HepG2 (cell line): ENCODE data around the gene ANKS1B.

Experiments used
- CREB1 ChIP-seq, 2 experiments: fragments of 450-650 bp in 1 of 2; IDR thresholded peaks; 2 replicates each; pipeline ENCODE4 v1.6.1; 2016 to 2017; ENCODE audit warnings: control low read depth in 1 of 2, mild to moderate bottlenecking in 1 of 2, missing compliant biosample characterization in 1 of 2, missing genetic modification characterization in 1 of 2
- FOXM1 ChIP-seq: sonication (generic); formaldehyde crosslinking; IDR thresholded peaks from 2 replicates; pipeline ENCODE4 v1.5.0; 2020; ENCODE audit warnings: missing genetic modification reagents
- HNRNPUL1 ChIP-seq: fragments of 200-400 bp; formaldehyde crosslinking; IDR thresholded peaks from 2 replicates; pipeline ENCODE4 v1.6.1; 2017; ENCODE audit warnings: low read depth, mild to moderate bottlenecking, low read length, moderate library complexity
- TCF12 ChIP-seq, 2 experiments: fragments of 450-650 bp in 1 of 2; sonication (generic) in 1 of 2; formaldehyde crosslinking in 1 of 2; IDR thresholded peaks; 2 replicates each; pipeline versions ENCODE4 v1.6.1 to v1.8.0; 2017 to 2022; ENCODE audit warnings: antibody characterized with exemption in 1 of 2, mild to moderate bottlenecking in 1 of 2, missing genetic modification reagents in 1 of 2, moderate library complexity in 1 of 2
- YY1 ChIP-seq: IDR thresholded peaks from 2 replicates; pipeline ENCODE4 v1.6.1; 2011; ENCODE audit warnings: low read length, low read depth, moderate library complexity, mild to moderate bottlenecking; ENCODE audit not compliant: insufficient read depth, insufficient replicate concordance
- TF ChIP-seq, protein P1 (sequence below), 2 experiments: sonication (generic) in 1 of 2; formaldehyde crosslinking in 1 of 2; IDR thresholded peaks; 2 replicates each; pipeline versions ENCODE4 v1.5.1 to v1.6.1; 2011 to 2020; ENCODE audit warnings: borderline replicate concordance in 1 of 2, low read depth in 1 of 2, low read length in 1 of 2, mild to moderate bottlenecking in 1 of 2, missing genetic modification reagents in 1 of 2, moderate library complexity in 1 of 2
- TF ChIP-seq, protein P2 (sequence below): sonication (generic); formaldehyde crosslinking; IDR thresholded peaks from 2 replicates; pipeline ENCODE4 v1.4.0; 2020; ENCODE audit warnings: mild to moderate bottlenecking, low read depth, missing genetic modification reagents
- TF ChIP-seq, protein P3 (sequence below): sonication (generic); formaldehyde crosslinking; IDR thresholded peaks from 2 replicates; pipeline ENCODE4 v1.4.0; 2020; ENCODE audit warnings: low read depth, mild to moderate bottlenecking, missing genetic modification reagents

DNA sequence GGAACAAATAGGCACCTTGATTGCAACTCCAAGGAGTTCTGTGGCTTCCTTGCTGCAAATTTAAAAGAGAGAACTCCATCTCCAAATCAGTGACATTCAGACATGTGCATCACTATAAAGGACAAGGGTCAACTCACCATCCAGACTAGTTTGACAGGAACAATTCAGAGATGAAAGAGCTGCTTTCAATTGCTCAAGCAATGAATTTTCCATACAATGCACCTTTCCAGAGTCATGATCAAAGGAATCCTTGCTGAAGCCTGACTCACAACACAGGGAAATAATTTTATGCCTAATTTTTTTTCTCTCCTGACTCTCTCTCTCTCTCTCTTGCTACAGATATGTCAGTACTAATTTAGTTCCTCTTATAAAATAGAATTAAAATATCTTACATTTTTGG is 717.7 kb downstream of the ANKS1B start:
- TF ChIP-seq, protein P1, sequence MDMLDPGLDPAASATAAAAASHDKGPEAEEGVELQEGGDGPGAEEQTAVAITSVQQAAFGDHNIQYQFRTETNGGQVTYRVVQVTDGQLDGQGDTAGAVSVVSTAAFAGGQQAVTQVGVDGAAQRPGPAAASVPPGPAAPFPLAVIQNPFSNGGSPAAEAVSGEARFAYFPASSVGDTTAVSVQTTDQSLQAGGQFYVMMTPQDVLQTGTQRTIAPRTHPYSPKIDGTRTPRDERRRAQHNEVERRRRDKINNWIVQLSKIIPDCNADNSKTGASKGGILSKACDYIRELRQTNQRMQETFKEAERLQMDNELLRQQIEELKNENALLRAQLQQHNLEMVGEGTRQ (IDR thresholded peaks at IDR 0.05; ENCODE audit: low read depth, low read length) = no peak
- TF ChIP-seq, protein P1 (CRISPR knock-in tag; IDR thresholded peaks at IDR 0.05; ENCODE audit: borderline replicate concordance) = no peak
- TF ChIP-seq YY1 (no peak), FOXM1 (CRISPR knock-in tag) (no peak), TCF12 (IDR thresholded peaks at IDR 0.05) (no peak), TCF12 (CRISPR knock-in tag; IDR thresholded peaks at IDR 0.05) (no peak), HNRNPUL1 (no peak), CREB1 (IDR thresholded peaks at IDR 0.05) (no peak), CREB1 (CRISPR knock-in tag; IDR thresholded peaks at IDR 0.05) (no peak)
- TF ChIP-seq, protein P2, sequence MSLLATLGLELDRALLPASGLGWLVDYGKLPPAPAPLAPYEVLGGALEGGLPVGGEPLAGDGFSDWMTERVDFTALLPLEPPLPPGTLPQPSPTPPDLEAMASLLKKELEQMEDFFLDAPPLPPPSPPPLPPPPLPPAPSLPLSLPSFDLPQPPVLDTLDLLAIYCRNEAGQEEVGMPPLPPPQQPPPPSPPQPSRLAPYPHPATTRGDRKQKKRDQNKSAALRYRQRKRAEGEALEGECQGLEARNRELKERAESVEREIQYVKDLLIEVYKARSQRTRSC = no peak
- TF ChIP-seq, protein P3, sequence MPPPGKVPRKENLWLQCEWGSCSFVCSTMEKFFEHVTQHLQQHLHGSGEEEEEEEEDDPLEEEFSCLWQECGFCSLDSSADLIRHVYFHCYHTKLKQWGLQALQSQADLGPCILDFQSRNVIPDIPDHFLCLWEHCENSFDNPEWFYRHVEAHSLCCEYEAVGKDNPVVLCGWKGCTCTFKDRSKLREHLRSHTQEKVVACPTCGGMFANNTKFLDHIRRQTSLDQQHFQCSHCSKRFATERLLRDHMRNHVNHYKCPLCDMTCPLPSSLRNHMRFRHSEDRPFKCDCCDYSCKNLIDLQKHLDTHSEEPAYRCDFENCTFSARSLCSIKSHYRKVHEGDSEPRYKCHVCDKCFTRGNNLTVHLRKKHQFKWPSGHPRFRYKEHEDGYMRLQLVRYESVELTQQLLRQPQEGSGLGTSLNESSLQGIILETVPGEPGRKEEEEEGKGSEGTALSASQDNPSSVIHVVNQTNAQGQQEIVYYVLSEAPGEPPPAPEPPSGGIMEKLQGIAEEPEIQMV (CRISPR knock-in tag) = no peak
